HG03432 (cell line): ENCODE results near the gene SYT1.

Source experiments
- ATAC-seq: cut with Tn5 transposase; IDR thresholded peaks from one replicate; pipeline ENCODE4 v1.9.1; 2021; ENCODE audit warnings: mild to moderate bottlenecking, moderate library complexity; ENCODE audit not compliant: unreplicated experiment

SYT1 gene

GRCh38 chr12:79275631-79276030 is 411.1 kb downstream of the SYT1 start:
- ATAC-seq = no peak

GRCh38 chr12:79283364-79283763 is 418.8 kb downstream of the SYT1 start:
- no peak for ATAC-seq

GRCh38 chr12:79288911-79289310 is 424.3 kb downstream of the SYT1 start:
- ATAC-seq = no peak

DNA sequence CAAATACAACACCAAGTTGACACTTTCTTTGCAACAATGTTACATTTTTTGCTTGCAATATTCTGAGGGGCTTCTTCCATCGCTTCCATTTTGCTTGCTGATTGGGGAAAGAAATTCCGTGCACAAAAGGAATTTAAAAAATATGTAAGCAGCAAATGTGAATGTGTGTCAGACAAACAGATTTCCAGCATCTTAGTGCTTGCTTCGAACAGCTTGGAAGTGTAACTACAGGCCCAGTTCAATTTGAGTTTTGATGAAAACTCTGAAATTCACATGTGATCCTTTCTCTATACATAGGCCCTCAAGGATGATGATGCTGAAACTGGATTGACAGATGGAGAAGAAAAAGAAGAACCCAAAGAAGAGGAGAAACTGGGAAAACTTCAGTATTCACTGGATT is 427.1 kb downstream of the SYT1 start:
- ATAC-seq = no peak

- ATAC-seq = no peak
These were observed 430.0 kb downstream of the SYT1 start for GRCh38 chr12:79294590-79294989.

DNA sequence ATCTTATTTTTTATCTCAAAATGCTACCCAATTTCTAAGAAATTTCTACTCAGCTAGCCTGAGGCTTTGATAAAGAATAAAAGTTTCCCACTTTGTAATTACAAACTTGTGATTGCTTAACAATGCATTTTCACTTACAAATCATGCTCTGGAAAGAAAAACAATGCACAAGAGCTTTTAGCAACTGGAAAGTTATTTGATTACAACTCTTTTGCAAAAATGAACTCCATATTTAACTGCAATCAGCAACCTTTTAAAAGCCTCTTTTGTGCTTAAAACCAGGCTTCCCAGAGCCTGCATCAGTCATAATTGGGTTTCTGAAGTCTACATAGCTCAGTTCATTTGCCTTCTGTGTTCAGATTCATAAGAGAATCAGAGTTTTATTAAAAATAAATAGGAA is 431.0 kb downstream of the SYT1 start:
- no peak for ATAC-seq

DNA sequence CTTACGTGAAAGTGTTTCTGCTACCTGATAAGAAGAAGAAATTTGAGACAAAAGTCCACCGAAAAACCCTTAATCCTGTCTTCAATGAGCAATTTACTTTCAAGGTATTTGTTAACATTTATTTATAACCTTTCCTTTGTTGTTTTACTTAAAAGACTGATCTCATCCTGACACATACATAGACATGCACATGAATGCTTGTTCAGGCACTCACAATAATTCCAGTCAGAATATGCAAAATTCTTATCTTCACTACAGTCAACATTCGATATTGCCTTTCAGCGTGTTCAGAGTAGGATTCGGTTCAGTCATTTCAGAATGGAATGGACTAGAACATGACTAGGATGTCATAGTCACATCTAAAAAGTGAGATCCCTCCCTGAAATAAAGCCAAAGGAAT is 431.6 kb downstream of the SYT1 start:
- no peak for ATAC-seq

GRCh38 chr12:79296871-79297270 is 432.3 kb downstream of the SYT1 start:
- ATAC-seq = no peak

DNA sequence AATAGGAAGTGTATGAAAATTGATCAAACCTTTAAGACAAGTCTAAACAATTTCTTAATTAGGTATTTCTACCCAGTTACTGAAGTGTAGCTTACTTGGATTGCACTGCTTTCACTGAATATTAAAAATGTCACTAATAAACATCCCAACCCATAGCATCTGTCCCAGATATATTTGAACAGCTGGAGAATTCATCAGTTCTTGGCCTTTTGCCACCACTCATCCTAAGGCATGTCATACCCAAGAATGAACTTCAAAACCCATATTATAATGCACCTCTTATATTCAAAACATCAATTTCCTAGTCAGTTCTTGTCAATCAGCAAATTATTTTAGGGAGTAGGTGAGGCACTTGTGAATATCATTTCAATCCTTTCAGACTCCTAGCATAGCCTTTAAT is 433.9 kb downstream of the SYT1 start:
- ATAC-seq = no peak

DNA sequence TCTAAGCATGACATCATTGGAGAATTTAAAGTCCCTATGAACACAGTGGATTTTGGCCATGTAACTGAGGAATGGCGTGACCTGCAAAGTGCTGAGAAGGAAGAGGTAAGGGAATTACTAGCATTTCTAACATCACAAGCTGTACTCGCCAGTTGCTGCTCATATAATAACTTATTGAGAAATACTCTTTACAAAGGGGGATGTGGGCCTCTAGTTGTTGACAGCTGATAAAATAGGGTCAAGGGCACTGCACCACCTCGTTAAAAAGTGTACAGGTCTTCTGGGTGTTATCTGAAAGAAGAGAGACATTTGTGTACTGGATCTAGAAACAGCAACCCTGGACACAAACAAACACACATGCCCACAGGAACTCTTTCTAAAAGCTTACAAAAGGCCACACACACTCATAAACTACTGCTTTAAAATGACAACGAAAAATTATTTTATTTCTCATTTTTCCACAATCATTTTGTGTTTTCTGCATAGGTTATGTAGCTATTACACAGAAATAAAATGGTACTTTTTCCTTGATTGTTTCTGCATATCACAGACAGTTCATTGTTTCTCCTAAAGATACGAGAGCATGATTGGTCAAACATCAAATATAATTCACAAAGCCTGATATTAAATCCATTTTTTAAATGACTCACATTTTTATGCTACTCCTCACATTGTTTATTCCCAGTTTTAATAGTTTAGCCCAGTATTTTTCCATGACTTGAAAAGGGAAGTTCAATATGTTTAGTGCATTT is 435.0 kb downstream of the SYT1 start:
- no peak for ATAC-seq

DNA sequence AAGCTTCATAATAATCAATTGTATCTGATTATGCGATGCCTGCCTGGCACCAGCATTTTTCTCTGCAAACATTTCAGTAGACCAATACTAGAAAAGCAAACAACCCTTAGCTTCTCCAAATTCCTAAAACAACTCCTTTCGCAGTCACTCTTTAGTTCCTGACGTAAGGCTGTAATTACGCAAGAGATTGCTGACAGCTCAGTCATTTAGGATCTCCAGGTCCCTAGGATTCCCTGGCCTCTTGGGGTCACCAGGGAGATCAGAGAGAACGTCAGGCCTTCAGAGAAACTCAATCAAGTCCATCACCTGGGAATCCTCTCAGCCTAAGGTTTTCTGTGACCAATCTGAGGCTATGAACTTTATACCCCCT is 435.6 kb downstream of the SYT1 start:
- no peak for ATAC-seq

- ATAC-seq = no peak
These were observed 436.6 kb downstream of the SYT1 start for GRCh38 chr12:79301181-79301580.

DNA sequence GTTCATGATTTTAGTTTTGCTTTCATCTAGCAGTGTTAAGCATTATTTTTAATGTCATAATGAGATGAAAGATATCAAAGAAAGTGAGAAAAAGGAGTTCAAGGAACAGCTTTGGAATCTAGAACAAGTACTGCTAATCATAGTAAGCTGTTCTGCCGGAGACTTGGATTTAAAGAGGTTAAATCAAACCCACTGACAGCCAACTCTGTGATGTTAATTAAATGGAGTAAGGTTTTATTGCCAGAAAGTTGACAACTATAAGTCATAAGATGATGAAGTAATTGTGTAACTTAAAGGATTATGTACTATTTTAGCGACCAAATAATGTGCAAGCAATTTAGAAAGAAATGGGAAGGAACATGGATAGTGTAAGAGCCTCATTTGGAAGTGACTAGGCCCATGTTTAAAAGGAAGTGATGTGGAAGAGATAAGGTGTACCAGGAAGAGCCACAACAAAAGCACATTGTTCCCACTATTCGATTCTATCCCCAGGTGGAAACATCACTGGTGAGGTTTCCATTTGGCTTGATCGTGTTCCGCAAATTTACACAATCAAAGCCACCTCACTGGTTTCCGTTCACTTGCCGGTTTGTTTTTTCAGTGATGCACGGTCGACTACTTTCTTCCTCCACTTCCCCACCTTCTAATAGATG is 437.7 kb downstream of the SYT1 start:
- no peak for ATAC-seq

- no peak for ATAC-seq
These were observed 442.8 kb downstream of the SYT1 start for GRCh38 chr12:79307340-79307739.

DNA sequence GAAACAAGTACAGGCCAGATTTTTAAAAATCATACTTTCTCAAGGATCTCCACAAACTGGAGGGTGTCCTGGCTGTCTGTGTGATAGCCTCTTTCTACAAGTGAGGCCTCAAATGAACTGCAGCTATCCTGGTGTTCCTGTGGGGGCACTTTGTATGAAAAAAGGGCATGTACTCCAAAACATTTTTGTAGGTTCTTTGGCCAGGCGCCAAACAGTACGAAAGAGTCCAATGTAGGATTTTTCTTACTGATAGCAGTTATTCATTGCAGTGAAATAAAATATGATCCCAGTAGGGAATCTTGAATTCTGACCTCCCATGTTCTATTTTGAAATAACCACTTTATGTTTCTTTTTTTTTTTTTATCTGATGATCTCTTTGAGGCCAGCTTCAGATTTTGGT is 444.5 kb downstream of the SYT1 start:
- no peak for ATAC-seq

GRCh38 chr12:79317179-79317847 is 452.7 kb downstream of the SYT1 start:
- ATAC-seq = no peak

GRCh38 chr12:79322905-79323304 is 458.3 kb downstream of the SYT1 start:
- no peak for ATAC-seq

DNA sequence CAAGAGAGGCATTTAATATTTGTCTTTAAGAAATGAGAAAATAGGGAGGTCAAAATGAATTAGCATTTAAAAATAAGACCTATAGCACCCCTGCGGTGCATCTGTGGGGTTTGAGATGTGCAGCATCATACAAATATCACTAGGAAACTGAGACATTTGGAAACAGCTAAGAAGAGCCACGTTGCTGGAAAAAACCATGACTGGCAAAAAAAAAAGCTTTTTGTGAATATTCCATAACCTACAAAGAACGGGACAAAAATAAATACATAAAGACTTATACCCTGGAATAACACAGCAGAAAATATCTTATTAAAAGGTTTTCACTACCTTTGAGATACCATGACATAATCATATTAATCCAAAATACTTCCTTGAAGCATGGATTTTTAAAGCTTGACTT is 460.0 kb downstream of the SYT1 start:
- no peak for ATAC-seq

DNA sequence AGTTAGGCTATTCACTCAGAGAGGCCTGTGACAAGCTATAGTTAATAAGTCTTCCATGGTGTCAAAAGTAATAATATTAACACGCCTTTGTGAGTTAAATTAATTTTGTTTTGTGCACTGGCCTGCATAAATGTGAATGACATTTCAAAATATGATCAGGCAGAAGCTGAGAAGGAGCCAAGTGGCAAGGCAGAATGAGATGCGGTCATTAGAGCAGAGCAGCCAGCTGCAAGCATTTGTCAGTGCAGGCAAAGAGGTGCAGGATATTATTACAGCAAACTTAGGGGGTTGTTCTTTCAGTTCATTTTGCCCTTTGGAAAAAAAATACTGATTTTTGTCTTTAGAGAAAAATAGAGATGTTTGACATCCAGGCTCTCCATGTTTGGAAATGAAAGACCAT is 461.6 kb downstream of the SYT1 start:
- no peak for ATAC-seq

GRCh38 chr12:79326663-79327062 is 462.1 kb downstream of the SYT1 start:
- ATAC-seq = no peak

DNA sequence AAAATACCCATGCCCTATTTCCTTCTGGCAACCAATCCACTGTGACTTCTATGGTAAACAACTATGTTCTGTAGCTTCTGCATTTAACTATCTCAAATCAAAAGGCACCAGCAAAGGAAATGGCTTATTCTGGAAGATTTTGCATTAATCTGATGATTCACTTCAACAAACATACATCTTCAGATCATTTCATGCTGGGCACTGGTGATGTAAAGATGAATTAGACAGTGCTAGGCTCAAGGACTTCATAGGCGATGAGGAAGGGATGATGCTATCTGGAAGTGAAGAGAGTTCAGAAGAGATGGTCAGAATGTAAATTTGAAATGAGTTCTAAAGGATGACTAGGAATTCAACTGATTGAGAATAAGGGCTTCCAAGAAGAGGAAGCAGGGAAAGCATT is 462.9 kb downstream of the SYT1 start:
- no peak for ATAC-seq

- no peak for ATAC-seq
These were observed 465.4 kb downstream of the SYT1 start for GRCh38 chr12:79329933-79330332.
